ENCODE results near the gene MMP11.

MMP11 gene

GRCh38 chr22:23801886-23802377 is 29.3 kb downstream of the MMP11 start:
- DNase-seq (ENCODE audit: low read depth, low spot score) = no peak

GRCh38 chr22:23803001-23803819 is 30.6 kb downstream of the MMP11 start:
- DNase-seq (ENCODE audit: low read depth, low spot score) = no peak

- no peak for DNase-seq (ENCODE audit: low read depth, low spot score)
These were observed 32.2 kb downstream of the MMP11 start for GRCh38 chr22:23804781-23805291.

- no peak for DNase-seq (ENCODE audit: low read depth, low spot score)
These were observed 34.2 kb downstream of the MMP11 start for GRCh38 chr22:23806837-23807236.

GRCh38 chr22:23812378-23812777 is 39.7 kb downstream of the MMP11 start:
- no peak for DNase-seq (ENCODE audit: low read depth, low spot score)

GRCh38 chr22:23815541-23816155 is 43.0 kb downstream of the MMP11 start:
- DNase-seq (ENCODE audit: low read depth, low spot score) = no peak

GRCh38 chr22:23816156-23816976 is 43.7 kb downstream of the MMP11 start:
- no peak for DNase-seq (ENCODE audit: low read depth, low spot score)

GRCh38 chr22:23817146-23817545 is 44.5 kb downstream of the MMP11 start:
- no peak for DNase-seq (ENCODE audit: low read depth, low spot score)

- no peak for DNase-seq (ENCODE audit: low read depth, low spot score)
These were observed 45.9 kb downstream of the MMP11 start for GRCh38 chr22:23818541-23818940.

GRCh38 chr22:23820748-23821211 is 48.1 kb downstream of the MMP11 start:
- no peak for DNase-seq (ENCODE audit: low read depth, low spot score)

- no peak for DNase-seq (ENCODE audit: low read depth, low spot score)
These were observed 49.5 kb downstream of the MMP11 start for GRCh38 chr22:23822101-23822671.

- DNase-seq (ENCODE audit: low read depth, low spot score) = no peak
These were observed 50.7 kb downstream of the MMP11 start for GRCh38 chr22:23823331-23823791.

GRCh38 chr22:23824476-23825245 is 52.0 kb downstream of the MMP11 start:
- DNase-seq (ENCODE audit: low read depth, low spot score) = no peak

- no peak for DNase-seq (ENCODE audit: low read depth, low spot score)
These were observed 52.7 kb downstream of the MMP11 start for GRCh38 chr22:23825246-23825905.

- DNase-seq (ENCODE audit: low read depth, low spot score) = no peak
These were observed 54.1 kb downstream of the MMP11 start for GRCh38 chr22:23826510-23827350.

- no peak for DNase-seq (ENCODE audit: low read depth, low spot score)
These were observed 54.8 kb downstream of the MMP11 start for GRCh38 chr22:23827351-23827995.

GRCh38 chr22:23828800-23829680 is 56.4 kb downstream of the MMP11 start:
- DNase-seq (ENCODE audit: low read depth, low spot score) = no peak
